GM19463 (cell line): ENCODE results near the gene RBM12.

ENCODE experiments used
- ATAC-seq: cut with Tn5 transposase; IDR thresholded peaks from one replicate; pipeline ENCODE4 v1.9.1; 2021; ENCODE audit warnings: mild to moderate bottlenecking, moderate library complexity; ENCODE audit not compliant: unreplicated experiment

Gene RBM12

GRCh38 chr20:35654415-35654814 is 10.3 kb downstream of the RBM12 start:
- ATAC-seq = no peak

DNA sequence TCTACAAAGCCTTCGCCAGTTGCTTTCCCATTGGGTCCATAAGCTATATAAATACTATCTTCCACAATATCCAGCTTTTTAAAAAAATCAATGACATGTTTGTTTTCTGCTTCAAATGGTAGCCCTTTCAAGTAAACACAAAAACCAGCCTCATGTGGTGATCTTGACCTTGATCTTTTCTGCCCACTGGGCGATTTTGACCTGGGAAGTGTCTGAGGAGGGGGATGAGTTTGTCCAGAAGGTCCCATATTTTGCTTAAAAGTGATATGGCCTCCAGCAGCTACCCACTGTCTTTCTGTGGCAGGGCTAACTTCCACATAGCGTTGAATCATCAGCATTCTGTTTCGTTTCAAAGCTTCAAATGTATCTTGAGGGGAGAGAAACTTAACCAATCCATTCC is 10.8 kb downstream of the RBM12 start:
- no peak for ATAC-seq

- no peak for ATAC-seq
These were observed 11.3 kb downstream of the RBM12 start for GRCh38 chr20:35653430-35653734.

DNA sequence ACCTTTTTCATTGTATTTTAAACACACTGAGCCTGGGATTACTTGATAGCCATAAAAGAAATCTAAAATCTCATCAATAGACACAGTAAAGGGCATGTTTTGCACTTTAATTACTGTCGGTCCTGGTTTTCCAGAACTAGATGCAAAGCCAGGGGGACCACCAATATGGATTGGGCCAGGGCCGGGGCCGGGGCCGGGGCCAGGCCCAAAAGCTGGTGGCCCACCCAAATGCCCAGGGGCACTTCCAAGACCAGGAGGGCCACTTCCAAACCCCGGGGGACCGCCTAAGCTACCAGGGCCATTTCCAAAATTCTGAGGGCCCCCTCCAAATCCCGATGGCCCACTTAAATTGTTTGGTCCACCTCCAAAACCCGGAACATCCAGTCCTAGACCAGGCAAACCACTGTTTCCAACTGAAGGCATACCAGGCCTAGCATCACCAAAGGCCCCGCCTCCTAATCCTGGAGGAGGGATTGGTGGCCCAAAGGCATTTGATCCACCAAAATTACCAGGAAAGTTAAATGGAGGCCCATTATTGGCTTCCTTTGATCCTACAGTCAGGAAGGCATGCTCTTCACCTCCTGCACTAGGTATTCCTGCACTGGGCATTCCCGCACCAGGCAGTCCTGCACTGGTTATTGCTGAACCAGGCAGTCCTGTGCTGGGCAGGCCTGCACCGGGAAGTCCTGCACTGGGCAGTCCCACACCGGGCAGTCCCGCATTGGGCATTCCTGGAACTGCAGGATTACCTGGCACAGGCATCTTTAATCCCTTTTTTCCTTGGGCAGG is 11.9 kb downstream of the RBM12 start:
- ATAC-seq = no peak

- ATAC-seq = no peak
These were observed 12.7 kb downstream of the RBM12 start for GRCh38 chr20:35651958-35652357.

- no peak for ATAC-seq
These were observed 14.1 kb downstream of the RBM12 start for GRCh38 chr20:35650632-35651031.

DNA sequence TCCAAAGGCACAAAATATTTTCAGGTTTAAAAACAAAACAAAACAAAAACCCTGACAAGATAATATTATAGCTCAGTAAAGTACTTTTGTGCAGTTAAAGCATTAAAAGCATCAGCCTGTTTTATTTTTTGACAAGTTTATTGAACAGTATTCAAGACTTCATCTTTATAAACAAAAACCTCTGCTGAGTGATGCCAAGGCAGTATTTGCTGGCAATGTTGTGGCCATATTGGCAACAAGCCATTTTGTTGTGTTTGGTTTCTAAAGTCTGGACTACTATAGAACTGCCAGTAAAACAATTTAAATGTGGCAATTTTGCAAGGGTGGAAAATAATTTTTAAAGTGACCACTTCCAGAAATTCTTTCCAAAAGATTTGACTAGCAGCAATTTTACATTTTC is 15.9 kb downstream of the RBM12 start:
- ATAC-seq = no peak

DNA sequence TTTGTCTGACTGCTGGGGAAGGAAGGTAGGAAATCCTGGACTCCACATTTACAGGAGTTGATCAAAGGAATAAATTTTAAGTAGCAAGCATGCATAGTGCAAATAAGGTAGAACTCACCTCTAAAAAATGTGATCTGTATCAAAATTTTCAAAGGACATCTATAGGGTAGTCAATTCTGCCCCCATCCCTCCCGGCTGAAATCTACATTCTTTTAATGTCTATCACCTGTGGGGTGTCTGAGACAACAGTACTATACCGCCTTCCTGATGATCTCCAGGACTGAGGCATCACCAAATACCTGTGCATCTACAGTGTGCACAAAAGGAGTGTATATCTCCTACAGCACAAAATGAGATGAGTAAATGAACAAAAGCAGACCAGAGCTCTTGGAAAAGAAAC is 19.9 kb downstream of the RBM12 start:
- ATAC-seq = no peak

DNA sequence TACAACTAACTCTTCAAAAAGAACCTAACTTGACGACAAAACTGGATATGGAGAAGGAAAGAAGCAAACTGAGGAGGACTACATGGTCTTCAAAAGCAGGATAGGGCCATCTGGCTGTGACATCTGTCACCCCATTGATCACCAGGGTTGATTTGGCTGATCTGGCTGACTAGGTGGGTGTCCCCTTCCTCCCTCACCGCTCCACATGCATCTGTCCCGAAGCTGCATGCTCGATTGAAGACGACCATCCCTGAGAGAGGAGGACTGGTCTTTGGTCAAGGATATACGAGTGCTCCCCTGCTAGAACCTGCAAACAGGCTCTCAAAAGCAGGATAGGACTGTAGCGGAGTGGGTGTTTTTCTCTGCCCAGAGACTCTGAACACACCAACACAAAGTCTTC is 21.7 kb downstream of the RBM12 start:
- ATAC-seq = no peak

- ATAC-seq = no peak
These were observed 23.0 kb downstream of the RBM12 start for GRCh38 chr20:35641743-35642142.

DNA sequence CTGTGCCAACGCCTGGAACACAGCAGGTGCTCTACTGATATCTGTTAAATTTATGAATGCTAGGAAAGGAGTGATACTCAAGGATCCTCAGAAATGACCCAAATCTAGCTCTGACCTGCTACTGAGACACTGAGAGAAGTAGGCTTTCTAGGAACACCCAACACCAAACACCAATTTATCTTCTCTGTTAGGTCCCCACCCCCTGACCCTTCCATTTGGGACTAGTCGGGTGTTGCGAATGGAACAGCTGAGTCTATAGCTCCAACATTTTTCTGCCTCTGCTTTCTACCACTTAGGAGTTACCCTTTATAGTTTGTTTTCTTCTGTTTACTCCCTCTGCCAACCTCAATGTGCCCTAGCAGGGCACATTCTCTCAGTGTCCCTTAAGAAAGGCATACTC is 24.0 kb downstream of the RBM12 start:
- no peak for ATAC-seq

GRCh38 chr20:35638751-35639150 is 25.9 kb downstream of the RBM12 start:
- ATAC-seq = no peak

DNA sequence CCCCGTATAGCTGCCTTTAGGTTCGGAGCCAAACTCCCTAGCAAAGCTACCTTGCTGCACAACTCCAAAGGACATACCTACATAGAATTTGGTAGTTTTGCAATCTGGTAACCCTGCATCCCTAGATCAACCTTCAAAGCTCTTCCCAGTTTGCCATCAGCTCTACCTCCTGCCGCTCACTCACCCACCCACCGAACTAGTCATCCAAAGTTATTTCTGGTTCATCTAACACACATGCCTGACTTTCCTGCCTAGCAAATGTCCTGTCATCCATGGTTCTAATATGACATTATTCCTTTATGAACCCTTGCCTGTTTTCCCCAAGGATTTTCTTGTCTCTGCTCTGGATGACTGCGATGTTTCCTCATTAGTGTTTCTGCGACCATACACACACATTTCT is 27.4 kb downstream of the RBM12 start:
- no peak for ATAC-seq

- no peak for ATAC-seq
These were observed 28.6 kb downstream of the RBM12 start for GRCh38 chr20:35636095-35636494.

GRCh38 chr20:35635652-35636051 is 29.0 kb downstream of the RBM12 start:
- ATAC-seq = no peak

GRCh38 chr20:35632539-35633115 is 32.1 kb downstream of the RBM12 start:
- no peak for ATAC-seq

GRCh38 chr20:35630636-35631035 is 34.1 kb downstream of the RBM12 start:
- ATAC-seq = no peak

- ATAC-seq = no peak
These were observed 35.1 kb downstream of the RBM12 start for GRCh38 chr20:35629427-35630145.

DNA sequence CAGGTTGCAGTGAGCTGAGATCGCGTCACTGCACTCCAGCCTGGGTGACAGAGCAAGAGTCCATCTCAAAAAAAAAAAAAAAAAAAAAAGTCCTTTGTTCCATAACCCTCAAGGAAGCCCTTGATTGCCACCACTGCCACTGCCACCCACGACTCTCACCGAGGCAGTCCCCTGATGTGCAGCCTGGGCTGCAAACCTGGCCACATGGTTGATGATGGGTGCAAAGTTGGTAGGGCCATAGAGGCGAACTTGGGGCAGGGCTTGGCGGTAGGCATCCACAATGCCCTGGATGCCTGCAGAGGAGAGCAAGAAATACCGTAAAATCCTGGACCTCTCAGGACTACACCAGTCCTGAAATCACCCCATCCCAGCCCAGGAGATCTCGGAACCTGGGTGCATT is 37.6 kb downstream of the RBM12 start:
- no peak for ATAC-seq

DNA sequence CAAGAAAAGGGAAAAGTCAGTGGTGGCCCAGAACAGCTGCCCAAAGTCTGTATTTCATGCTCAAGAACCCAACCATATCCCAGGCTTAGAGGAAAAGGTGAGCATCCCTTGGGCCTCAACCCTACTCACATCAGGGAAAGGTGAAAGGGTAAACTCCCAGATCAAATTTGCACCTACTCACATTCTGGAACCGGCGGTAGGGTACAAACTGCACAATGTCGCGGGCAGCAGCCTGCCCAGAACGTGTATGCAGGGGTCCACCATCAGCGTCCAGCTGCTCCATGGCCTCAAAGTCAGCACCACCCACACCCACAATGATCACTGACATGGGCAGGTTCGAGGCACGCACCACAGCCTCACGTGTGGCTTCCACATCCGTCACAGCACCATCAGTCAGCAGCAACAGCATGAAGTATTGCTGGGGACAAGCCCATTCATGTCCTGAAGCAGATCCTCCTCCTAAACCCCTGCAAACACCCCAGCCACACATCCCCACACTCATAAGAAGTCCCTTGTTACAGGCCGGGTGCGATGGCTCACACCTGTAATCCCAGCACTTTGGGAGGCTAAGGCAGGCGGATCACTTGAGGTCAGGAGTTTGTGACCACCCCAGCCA is 38.2 kb downstream of the RBM12 start:
- no peak for ATAC-seq

- ATAC-seq = no peak
These were observed 38.9 kb downstream of the RBM12 start for GRCh38 chr20:35625584-35626385.
